Right ventricle myocardium inferior (tissue), 1 donor: Measurements from ENCODE around the gene PAPOLG. TPM values are rescaled to one million over a fixed set of nuclear protein-coding genes. Genes with fewer than 3 reads are reported as not detected.

Experiments used
- ATAC-seq: fragments of 200-7000 bp; cut with Tn5 transposase; one replicate; pipeline ENCODE4 v1.9.1; 2020; ENCODE audit warnings: mild to moderate bottlenecking, moderate library complexity
- DNase-seq: peaks from one replicate; pipeline ENCODE4 v3.0.0; 2021; ENCODE audit errors: missing footprints
- intact Hi-C: fragments of 100-400 bp; cut with DNase I; formaldehyde crosslinking; loops from one replicate; pipeline ENCODE4 v1.11.0; 2022
- long read RNA-seq: library from polyadenylated mRNA; unstranded; transcript quantifications from one replicate; pipeline ENCODE4 v2.0.0, GENCODE V29; 2021
- total RNA-seq: library from RNA; stranded (reverse); fragmentation: NEBNext Ultra II Directional; extraction: Animal tissue kit (Norgen Biotek cat#: 25700); gene quantifications from one replicate; pipeline ENCODE4 v1.2.1, GENCODE V29; 2021
- donor health status: DM: no; HTN: yes; CAD: no; lungs with severe emphysema.

The PAPOLG gene
- total RNA-seq, result 8.0 TPM
- long read RNA-seq, full-length matches to known transcripts, result 1 of 1 reads
- long read RNA-seq, partial matches to known transcripts, result 0 of 1 reads
- long read RNA-seq, other reads (novel, unspliced or antisense), result 0 of 1 reads

DNA sequence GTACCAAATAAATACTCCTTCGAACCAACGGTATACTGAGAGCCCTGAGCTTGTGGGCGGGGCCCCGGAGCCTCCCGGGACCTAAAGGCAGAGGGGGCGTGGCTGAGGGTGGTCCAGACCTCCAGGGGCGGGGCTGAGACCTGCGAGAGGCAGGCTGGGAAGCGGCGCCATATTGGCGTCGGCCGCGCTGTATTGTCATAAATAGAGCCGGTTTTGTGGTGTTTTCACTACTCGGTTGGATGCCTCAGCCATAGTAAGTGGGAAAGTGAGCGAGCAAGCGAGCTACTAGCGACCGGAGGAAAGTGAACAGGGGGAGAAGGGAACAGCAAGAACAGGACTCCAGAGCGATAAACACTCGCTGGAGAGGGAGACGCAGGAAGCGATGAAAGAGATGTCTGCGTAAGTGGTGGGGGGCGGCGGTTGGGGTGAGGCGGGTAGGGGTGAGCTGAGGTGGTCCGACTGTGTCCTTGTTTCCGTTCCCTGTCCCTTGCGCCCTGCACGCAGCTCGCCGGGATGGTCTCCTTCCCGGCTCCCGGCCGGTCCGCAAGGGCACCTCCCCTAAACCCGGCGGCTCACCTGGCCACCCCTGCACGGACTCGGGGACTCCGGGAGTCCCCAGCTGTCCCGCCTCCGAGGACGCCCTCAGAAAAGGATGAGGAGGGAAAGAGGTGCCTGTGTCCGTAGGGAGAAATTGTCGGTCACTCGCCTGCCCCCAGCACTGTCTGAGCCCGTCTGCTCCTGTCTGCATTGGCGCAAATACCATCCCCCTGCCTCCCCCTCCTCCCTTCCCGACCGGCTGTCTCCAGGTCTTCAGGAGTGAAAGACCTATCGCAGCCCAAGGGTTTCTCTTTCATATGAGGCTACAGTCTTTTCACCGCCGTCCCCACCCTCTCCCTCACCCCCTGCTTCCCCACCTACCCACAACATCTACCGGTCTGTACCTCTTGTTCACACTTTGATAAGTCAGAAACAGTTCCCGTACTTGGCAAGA, at the start of gene PAPOLG:
PAPOLG (plus strand) TSS at position 172 of the 991 bp plus-strand sequence; CDS start at position 383, 211 bp downstream.
- DNase-seq (peak; percentile 99), ATAC-seq (peak; percentile 100)
- intact Hi-C loops, result no loop called here

DNA sequence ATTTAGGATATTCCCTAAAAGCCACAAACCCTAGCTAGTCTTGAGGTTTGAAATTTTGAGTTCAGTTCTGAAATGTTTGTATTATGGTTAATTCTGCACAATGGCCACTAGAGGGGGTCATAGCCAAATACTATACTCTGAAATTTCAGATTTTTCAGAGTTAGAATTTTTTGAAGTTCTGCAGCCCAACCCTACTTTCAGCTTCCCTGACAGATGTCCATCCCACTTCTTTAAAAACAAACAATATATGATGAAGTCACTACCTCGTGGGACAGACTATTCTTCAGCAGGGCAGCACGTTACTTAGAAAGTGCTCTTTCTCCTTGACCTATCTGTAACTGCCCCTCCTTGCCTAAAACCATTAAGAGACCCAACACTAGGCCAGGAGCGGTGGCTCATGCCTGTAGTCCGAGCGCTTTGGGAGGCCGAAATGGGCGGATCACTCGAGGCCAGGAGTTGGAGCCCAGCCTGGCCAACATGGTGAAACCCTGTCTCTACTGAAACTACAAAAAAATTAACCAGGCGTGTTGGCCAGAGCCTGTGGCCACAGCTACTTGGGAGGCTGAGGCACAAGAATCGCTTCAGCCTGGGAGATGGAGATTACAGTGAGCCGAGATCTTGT, 48.2 kb upstream of the PAPOLG start:
- DNase-seq, result no peak
- peak; percentile 16 for ATAC-seq
- intact Hi-C loops, result loop anchor here (2.0 kb wide), 1 partner anchor 293 kb away; no protein-coding TSS in a partner anchor

DNA sequence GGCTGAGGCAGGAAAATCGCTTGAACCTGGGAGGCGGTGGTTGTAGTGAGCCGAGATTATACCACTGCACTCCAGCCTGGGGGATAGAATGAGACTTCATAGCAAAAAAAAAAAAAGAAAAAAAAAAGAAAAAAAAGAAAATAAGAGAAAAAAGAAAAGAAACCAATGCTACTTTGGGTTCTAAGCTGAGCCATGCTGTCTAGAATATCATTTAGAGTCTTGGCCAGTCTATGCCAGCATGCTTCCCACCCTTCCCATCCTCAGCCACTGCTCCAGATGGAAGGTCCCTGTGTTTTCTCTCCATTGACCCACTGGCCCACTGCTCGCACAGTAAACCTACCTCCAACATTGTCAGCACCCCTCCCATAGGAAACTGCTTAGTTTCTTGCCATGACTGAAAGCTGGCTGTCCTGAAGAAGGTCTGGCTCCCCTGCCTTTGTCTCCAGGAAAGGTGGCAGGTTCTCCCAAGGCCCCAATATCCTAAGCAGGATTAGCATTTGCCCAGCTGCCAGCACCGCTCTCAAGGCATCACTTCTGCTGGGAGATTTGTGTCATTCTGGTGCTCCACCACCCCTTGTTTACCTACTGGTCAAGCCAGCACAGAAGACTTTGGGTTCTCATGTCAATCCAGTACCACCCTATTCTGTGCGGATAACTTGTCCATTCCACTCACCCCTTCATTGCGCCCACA, 47.3 kb upstream of the PAPOLG start:
- no peak for DNase-seq
- no peak for ATAC-seq
- intact Hi-C loops, result no loop called here

DNA sequence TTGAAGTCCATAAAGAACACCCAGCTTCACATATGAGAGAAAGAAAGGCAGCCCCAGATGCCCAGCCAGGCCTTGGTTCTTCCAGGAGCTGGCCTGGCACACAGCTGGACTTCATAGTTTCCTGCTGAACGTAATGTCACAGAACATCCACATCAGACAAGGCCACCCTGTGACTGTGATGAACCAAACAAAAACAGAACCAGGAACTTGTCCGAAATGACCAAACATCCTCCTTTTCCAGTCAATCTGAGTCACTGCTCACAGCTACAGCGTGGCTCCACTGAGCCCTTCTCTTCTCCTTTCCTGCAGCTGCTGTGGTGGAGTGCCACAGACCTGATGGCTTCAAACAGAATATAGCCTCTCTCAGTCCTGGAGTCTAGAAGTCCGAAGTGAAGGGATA, 45.4 kb upstream of the PAPOLG start:
- DNase-seq, result no peak
- intact Hi-C loops, result no loop called here
- ATAC-seq, result peak; percentile 70

DNA sequence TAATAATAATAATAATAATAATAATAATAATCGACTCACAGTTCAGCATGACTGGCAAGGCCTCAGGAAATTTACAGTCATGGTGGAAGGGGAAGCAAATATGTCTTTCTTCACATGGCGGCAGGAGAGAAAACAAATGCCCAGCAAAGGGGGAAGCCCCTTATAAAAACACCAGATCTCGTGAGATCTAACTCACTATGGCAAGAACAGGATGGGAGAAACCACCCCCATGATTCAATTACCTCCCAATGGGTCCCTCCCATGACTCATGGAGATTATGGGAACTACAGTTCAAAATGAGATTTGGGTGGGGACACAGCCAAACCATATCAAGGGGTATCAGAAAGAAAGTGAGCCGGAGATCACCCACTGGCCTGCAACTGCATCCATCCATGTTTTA, 40.5 kb upstream of the PAPOLG start:
- ATAC-seq, result no peak
- intact Hi-C loops, result no loop called here
- DNase-seq, result no peak

DNA sequence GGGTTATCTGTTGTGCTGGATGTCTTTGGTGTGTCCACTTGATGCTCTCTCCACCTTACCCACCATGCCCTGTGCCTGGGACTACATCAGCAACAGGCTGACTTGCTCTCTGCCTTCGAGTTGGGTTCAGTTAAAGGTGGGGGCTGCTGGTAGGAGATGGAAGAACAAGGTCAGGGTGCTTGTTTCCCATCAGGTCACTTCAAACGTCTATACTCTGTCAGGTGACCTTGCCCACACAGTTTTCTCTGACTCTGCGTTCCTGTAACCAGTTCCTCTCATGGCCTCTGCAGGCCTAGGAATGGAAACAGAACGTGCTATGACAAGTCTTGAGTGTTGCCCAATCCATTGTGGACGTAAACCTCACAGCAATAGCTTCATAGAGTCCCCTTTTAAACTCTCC, 38.4 kb upstream of the PAPOLG start:
- DNase-seq (no peak), ATAC-seq (peak; percentile 13)
- intact Hi-C loops, result no loop called here

DNA sequence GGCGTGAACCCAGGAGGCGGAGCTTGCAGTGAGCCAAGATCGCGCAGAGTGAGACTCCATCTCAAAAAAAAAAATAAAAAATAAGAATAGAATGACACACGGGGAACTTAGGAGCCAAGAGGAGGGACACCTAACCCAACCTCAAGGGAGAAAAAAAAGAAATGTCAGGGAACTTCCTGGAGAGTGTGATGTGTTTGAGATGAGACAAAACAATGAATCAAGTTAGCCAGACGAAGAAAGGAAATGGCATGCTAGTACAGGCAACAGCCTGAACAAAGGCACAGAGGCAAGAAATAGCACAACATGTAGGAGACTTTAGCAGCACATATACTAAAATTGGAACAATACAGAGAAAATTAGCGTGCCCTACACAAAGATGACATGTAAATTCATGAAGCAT, 36.7 kb upstream of the PAPOLG start:
- no peak for DNase-seq
- intact Hi-C loops, result no loop called here
- no peak for ATAC-seq

DNA sequence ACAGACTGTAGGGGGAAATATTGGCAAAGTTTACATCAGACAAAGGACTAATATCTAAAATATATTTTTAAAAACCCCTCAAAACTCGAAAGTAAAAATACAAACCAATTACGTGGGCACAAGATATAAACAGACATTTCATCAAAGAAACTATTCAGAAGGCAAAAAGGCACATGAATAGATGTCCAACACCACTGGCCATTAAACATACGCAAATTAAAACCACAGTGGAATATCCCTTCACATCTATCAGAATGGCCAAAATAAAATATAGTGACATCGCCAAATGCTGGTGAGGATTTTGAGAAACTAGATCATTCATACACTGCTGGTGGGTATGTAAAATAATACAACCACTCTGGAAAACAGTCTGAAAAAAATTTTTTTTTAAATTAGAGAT, 30.6 kb upstream of the PAPOLG start:
- intact Hi-C loops, result no loop called here
- ATAC-seq, result no peak
- DNase-seq, result no peak

DNA sequence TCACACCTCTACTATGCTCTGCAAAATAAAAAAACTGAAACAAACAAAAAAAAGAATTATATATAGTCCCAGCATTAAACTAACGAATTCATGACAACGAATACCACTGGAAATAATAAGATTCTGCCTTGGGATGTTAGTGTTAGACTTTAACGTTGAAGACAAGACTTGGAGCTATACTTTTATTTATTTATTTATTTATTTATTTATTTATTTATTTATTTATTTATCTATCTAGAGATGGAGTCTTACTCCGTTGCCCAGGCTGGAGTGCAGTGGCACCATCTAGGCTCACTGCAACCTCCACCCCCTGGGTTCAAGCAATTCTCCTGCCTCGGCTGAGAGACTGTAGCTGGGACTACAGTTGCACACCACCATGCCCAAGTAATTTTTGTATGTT, 27.2 kb upstream of the PAPOLG start:
- intact Hi-C loops, result no loop called here
- ATAC-seq (no peak), DNase-seq (no peak)

DNA sequence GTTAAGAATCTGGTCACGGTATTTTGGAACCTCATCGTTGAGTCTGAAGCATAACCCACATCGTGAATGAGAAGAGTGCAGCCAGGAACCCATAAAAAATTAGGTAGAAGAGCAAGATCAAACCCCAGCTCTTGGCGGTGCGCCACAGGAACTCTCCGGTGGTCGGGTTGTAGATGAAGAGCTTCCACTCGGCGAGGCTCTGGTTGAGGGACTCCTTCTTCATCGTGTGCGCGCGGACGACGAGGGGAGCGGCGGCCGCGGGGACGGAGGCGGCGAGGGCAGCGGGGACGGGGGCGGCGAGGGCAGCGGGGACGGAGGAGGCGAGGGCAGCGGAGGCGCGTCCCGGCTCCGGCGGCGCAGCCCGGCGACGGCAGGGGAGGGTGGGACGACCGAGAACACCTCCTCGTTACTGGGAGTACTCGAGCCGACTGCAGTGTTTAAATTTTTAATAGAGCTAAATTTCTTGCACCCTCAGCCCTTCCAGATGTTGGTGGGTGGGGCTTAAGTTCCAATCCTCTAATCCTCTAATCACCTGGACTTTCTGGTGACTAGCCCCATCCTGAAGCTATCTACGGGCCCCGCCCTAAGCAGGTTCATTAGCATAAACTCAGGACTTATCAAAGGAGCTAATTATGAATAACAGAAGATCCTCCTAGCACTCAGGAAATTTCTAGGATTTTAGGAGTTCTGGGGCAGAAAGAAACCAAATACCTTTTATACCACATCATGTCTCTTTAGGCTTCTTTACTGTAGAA, 20.4 kb upstream of the PAPOLG start:
- ATAC-seq, result no peak
- no peak for DNase-seq
- intact Hi-C loops, result no loop called here

DNA sequence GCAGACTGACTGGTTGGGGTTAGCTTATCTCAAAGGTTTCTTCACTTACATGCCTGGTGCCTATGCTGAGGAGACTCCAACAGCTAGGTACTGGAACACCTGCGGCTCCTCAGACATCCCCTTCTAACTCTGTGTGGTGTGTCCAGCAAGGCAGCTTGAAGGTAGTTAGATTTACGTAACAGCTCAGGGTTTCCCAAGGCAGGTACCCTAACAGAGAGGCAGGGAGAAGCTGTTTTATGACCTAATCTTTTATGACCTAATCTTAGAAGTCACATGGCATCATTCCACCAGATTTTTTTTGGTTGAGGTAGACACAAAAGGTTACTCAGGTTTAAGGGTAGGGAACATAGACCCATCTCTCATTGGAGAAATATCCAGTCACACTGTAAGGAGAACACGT, 17.4 kb upstream of the PAPOLG start:
- DNase-seq (no peak), ATAC-seq (no peak)
- intact Hi-C loops, result no loop called here

DNA sequence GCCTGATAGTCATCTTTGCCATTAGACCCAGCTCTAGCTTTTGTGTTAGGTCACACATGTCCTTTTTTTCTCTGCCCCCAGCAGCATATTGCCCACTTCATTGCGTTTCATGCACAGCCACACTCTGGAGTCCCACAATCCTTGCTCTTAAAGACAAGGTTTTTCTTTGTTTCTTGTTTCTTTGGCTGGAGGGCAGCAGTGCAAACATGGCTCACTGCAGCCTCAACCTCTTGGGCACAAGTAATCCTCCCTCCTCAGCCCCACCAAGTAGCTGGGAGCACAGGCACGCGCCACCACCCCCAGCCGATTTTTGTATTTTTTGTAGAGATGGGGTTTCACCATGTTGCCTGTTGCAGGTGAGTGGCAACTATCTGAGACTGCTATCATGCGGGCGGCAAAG, 16.9 kb upstream of the PAPOLG start:
- intact Hi-C loops, result no loop called here
- DNase-seq, result no peak
- no peak for ATAC-seq

DNA sequence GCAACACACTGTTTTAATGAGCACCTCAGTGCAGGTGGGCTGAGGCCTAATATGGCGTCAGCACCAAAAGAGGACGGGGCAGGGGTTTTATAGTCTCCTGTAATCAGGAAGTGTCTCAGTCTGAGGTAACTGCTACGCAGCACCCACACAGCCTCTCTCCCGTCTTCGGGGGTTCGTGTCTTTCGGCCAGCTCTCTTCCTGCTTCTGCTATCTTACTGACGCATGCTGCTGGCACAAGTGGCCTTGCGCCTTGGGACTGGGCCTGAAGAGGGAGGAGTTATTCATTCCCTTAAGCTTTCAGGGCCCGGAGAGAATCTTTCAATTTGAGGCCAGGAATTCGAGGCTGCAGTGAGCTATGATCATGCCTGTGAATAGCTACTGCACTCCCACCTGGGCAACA, 14.5 kb upstream of the PAPOLG start:
- no peak for DNase-seq
- intact Hi-C loops, result no loop called here
- ATAC-seq, result no peak

DNA sequence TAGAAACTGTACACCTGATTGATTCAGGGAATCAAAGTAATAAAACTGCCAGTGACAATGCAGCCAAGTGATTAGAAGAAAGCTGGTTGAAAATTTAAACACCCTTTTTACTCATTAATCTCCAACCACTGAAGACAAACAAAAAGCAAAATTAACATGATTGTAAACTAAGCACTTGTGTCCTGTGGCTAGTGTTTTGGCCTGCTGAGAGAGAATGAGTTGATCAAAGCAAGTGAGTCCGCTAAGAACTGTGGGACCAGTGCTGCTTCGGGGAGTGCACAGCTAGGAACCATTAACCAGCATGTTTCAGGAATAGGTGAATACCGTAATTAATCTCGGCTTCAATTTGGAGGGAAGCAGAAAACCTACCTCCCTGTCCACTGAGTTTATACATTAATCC, 13.6 kb upstream of the PAPOLG start:
- ATAC-seq, result no peak
- intact Hi-C loops, result no loop called here
- no peak for DNase-seq

DNA sequence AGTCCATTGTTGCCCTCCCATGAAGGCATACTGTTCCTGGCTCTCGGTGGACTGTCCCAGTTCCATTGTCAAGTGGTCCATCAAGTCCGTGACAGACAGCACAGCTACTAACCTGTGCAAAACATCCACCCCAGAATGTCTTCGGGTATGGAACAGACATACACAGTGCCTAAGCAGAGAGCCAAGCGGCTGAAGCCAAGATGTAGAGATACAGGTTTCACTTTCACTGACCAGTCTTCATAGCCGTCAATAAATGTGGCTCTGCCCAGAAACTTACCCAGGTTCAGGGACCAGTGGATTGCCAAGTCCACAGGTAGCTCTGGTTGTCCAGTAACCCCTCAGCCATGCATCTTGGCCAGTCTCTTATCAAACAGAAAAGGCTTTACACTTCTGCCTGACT, 10.7 kb upstream of the PAPOLG start:
- ATAC-seq, result no peak
- intact Hi-C loops, result no loop called here
- no peak for DNase-seq

DNA sequence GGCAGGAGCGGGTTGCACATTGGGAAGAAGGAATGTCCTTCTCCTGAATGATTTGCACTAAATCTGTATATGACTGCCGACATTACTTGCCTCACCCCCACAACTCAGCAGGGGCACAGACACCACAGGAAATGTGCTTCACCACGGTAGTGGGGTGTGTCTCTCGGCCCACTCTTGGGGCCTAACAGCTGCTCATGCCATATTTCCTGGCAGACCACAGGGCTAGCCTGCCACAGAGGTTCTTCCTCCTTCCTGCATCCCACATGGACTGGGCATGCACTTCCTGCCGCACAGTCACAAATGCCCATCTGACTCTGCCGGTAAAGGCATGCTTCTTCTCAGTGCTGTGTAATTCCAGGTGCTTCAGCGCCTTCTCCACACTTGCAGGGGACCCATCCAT, 10.3 kb upstream of the PAPOLG start:
- ATAC-seq (no peak), DNase-seq (no peak)

DNA sequence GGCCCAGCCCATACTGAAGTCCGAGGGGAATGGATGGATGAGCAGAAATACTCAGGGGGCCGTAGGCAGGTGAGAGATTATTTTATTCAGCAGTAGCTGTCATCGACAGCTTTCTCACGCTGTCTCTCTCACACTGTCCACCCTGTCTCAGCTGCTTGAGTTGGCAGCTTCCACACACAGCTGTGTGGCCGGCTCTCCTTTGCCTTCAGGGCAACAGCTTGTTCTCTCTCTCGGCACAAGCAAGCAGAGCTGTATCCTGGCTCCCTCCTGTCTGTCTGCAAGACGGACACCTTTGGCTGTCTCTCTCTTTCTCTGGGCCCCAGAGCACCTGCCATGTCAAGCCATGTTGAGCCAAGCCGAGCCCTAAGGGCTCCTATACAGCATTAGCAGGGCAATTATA, 9.8 kb upstream of the PAPOLG start:
- DNase-seq, result no peak
- intact Hi-C loops, result no loop called here
- ATAC-seq, result no peak

More for the DNA sequence above, 10.3 kb upstream of the PAPOLG start:
- intact Hi-C loops, result no loop called here

DNA sequence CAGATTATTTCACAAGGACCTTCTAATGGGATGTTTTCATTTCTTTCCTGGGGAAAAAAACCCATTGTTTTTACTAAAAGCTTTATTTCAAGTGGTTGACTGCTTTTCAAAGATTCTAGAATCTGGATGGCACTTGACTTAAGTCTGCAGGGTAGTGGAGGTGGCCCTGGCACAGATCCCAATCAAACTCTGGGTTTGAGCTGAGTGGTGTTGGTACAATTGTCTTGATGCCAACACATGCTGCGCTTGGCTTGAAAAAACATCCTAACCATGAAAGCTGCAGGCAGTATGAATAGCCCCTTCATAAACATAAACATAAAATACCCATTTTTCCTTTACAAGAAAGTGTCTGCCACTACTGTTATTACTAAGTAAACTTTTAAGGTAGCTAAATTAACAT, 3.6 kb downstream of the PAPOLG start:
- no peak for DNase-seq
- no peak for ATAC-seq
- intact Hi-C loops, result no loop called here
